ENCODE data around the gene LRRC74B. TPM values are rescaled to one million over a fixed set of nuclear protein-coding genes. Genes with fewer than 3 reads are reported as not detected.
"Not testable (repeated sequence)": the region's sequence is repeated elsewhere in the genome, so short reads cannot be mapped to it uniquely, and the experiment has no call there.

LRRC74B gene
- total RNA-seq, 1 experiment from 2014 or later = not detected

- peak; percentile 84 for DNase-seq
- no peaks in the 10 kb centered on the region for H3K9me3 ChIP-seq
- H3K36me3 ChIP-seq = no peaks in the 10 kb centered on the region
- H3K27me3 ChIP-seq = no peaks in the 10 kb centered on the region
- H3K4me3 ChIP-seq = no peak overlapping the region
Observed at GRCh38 chr22:21026783-21027692, 18.7 kb upstream of the LRRC74B start.

GRCh38 chr22:21028277-21029251 is 17.2 kb upstream of the LRRC74B start:
- no peaks in the 10 kb centered on the region for H3K9me3 ChIP-seq
- H3K27me3 ChIP-seq = no peaks in the 10 kb centered on the region
- H3K4me3 ChIP-seq = no peak overlapping the region
- H3K36me3 ChIP-seq = no peaks in the 10 kb centered on the region
- DNase-seq = no peak

- no peaks in the 10 kb centered on the region for H3K27me3 ChIP-seq
- no peak overlapping the region for H3K4me3 ChIP-seq
- no peaks in the 10 kb centered on the region for H3K36me3 ChIP-seq
- no peak for DNase-seq
- no peaks in the 10 kb centered on the region for H3K9me3 ChIP-seq
Observed at GRCh38 chr22:21029486-21030025, 16.2 kb upstream of the LRRC74B start.

- Histone ChIP-seq H3K9me3 (no peaks in the 10 kb centered on the region), H3K27me3 (no peaks in the 10 kb centered on the region), H3K36me3 (no peaks in the 10 kb centered on the region), H3K4me3 (no peak overlapping the region)
- DNase-seq = no peak
Observed at GRCh38 chr22:21030032-21030431, 15.7 kb upstream of the LRRC74B start.

GRCh38 chr22:21030621-21031544 is 14.9 kb upstream of the LRRC74B start:
- Histone ChIP-seq H3K27me3 (no peaks in the 10 kb centered on the region), H3K36me3 (no peaks in the 10 kb centered on the region), H3K4me3 (no peak overlapping the region), H3K9me3 (no peaks in the 10 kb centered on the region)
- DNase-seq = no peak

GRCh38 chr22:21031545-21032036 is 14.2 kb upstream of the LRRC74B start:
- Histone ChIP-seq H3K27me3 (no peaks in the 10 kb centered on the region), H3K4me3 (no peak overlapping the region), H3K9me3 (no peaks in the 10 kb centered on the region), H3K36me3 (no peaks in the 10 kb centered on the region)
- no peak for DNase-seq

GRCh38 chr22:21032037-21032867 is 13.5 kb upstream of the LRRC74B start, which contains the start of gene SLC7A4:
TSS of gene SLC7A4 (minus strand) at chr22:21032561. CDS start at chr22:21031812, 749 bp downstream.
- Histone ChIP-seq H3K36me3 (no peaks in the 10 kb centered on the region), H3K4me3 (no peak within 1 kb of the TSS), H3K9me3 (no peaks in the 10 kb centered on the region), H3K27me3 (no peaks in the 10 kb centered on the region)
- DNase-seq = no peak

GRCh38 chr22:21032868-21033688 is 12.7 kb upstream of the LRRC74B start:
- Histone ChIP-seq H3K36me3 (no peaks in the 10 kb centered on the region), H3K4me3 (no peak overlapping the region), H3K27me3 (no peaks in the 10 kb centered on the region), H3K9me3 (no peaks in the 10 kb centered on the region)
- DNase-seq = no peak

- no peak for DNase-seq
- no peaks in the 10 kb centered on the region for H3K27me3 ChIP-seq
- no peaks in the 10 kb centered on the region for H3K36me3 ChIP-seq
- H3K9me3 ChIP-seq = no peaks in the 10 kb centered on the region
- H3K4me3 ChIP-seq = no peak overlapping the region
Observed at GRCh38 chr22:21033895-21034294, 11.9 kb upstream of the LRRC74B start.

- Histone ChIP-seq H3K9me3 (no peaks in the 10 kb centered on the region), H3K36me3 (no peaks in the 10 kb centered on the region), H3K27me3 (no peaks in the 10 kb centered on the region), H3K4me3 (no peak overlapping the region)
- DNase-seq = no peak
Observed at GRCh38 chr22:21034989-21035388, 10.8 kb upstream of the LRRC74B start.

- no peaks in the 10 kb centered on the region for H3K27me3 ChIP-seq
- DNase-seq = no peak
Observed at GRCh38 chr22:21038405-21038804, 7.3 kb upstream of the LRRC74B start.

GRCh38 chr22:21039158-21039557 is 6.6 kb upstream of the LRRC74B start:
- H3K4me3 ChIP-seq, H3K27me3 ChIP-seq, DNase-seq, H3K9me3 ChIP-seq, H3K36me3 ChIP-seq: not testable (repeated sequence)

More at GRCh38 chr22:21038405-21038804, 7.3 kb upstream of the LRRC74B start:
- H3K4me3 ChIP-seq = no peak overlapping the region
- no peaks in the 10 kb centered on the region for H3K36me3 ChIP-seq
- no peaks in the 10 kb centered on the region for H3K9me3 ChIP-seq

- Histone ChIP-seq H3K9me3 (no peaks in the 10 kb centered on the region), H3K36me3 (no peaks in the 10 kb centered on the region), H3K4me3 (no peak overlapping the region), H3K27me3 (no peaks in the 10 kb centered on the region)
- peak; percentile 37 for DNase-seq
Observed at GRCh38 chr22:21041937-21042336, 3.8 kb upstream of the LRRC74B start.

Data from MG63 (cell line).